GM13976 (cell line): ENCODE data around the gene TMEM72.
"Not testable (repeated sequence)": the region's sequence is repeated elsewhere in the genome, so short reads cannot be mapped to it uniquely, and the experiment has no call there.

Source experiments
- DNase-seq: peaks from one replicate; pipeline ENCODE4 v3.0.0; 2012; ENCODE audit warnings: low spot score
- in situ Hi-C: fragments of 300-500 bp; cut with MboI; formaldehyde crosslinking; loops from one replicate; pipeline ENCODE4 v1.12.0; 2022; ENCODE audit warnings: low sequenced_read_pairs, mixed read lengths, inconsistent platforms; ENCODE audit not compliant: unreplicated experiment
- TF ChIP-seq, protein P1 (sequence below): IDR thresholded peaks from 2 replicates; pipeline ENCODE4 v1.5.1; 2012; ENCODE audit warnings: borderline replicate concordance, mild to moderate bottlenecking; ENCODE audit not compliant: insufficient read depth; ENCODE audit errors: extremely low read depth, missing control alignments, control extremely low read depth

The TMEM72 gene

DNA sequence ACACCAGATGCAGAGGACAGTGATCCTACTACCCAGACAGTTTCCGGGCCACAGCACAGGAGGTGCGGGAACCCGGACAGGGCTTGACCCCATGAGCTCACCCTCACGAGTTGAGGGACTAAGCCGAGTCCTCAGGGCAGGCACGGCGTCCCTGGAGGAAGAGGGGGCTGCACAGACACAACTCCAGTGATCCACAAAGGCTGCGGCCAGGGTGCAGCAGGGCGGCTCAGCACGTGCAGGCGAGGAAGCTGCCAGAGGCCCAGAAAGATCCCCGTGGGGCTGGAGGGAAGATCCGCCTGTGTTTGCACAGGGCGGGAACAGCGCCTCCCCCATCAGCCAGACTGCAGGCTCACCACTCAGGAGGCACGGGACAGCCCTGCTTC lies 45.9 kb upstream of the TMEM72 start:
- peak; percentile 26 for DNase-seq
- in situ Hi-C loops: loop anchor here (25.0 kb wide), 2 partner anchors 478 to 1203 kb away; partner anchors contain the start of gene CXCL12
- TF ChIP-seq, protein P1, sequence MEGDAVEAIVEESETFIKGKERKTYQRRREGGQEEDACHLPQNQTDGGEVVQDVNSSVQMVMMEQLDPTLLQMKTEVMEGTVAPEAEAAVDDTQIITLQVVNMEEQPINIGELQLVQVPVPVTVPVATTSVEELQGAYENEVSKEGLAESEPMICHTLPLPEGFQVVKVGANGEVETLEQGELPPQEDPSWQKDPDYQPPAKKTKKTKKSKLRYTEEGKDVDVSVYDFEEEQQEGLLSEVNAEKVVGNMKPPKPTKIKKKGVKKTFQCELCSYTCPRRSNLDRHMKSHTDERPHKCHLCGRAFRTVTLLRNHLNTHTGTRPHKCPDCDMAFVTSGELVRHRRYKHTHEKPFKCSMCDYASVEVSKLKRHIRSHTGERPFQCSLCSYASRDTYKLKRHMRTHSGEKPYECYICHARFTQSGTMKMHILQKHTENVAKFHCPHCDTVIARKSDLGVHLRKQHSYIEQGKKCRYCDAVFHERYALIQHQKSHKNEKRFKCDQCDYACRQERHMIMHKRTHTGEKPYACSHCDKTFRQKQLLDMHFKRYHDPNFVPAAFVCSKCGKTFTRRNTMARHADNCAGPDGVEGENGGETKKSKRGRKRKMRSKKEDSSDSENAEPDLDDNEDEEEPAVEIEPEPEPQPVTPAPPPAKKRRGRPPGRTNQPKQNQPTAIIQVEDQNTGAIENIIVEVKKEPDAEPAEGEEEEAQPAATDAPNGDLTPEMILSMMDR: no peak

DNA sequence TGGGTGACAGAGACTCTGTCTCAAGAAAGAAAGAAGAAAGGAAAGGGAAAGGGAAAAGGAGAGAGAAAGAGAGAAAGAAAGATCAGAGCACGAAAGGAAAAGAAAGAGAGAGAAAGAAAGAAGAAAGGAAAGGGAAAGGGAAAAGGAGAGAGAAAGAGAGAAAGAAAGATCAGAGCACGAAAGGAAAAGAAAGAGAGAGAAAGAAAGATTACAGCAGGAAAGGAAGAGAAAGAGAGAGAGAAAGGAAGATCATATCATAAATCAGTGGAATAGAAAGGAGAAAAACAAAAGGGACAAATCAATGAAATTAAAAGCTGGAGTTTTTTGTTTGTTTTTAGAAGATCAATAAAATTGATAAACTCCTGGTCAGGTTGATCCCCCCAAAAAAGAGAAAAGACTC lies 44.8 kb upstream of the TMEM72 start:
- in situ Hi-C loops: loop anchor here (25.0 kb wide), 2 partner anchors 479 to 1204 kb away; partner anchors contain the start of gene CXCL12
- not testable (repeated sequence) for DNase-seq

GRCh38 chr10:44870031-44870430 lies 41.1 kb upstream of the TMEM72 start:
- in situ Hi-C loops: loop anchor here (25.0 kb wide), 2 partner anchors 483 to 1208 kb away; partner anchors contain the start of gene CXCL12
- TF ChIP-seq, protein P1: no peak
- DNase-seq: no peak

GRCh38 chr10:44873160-44873559 lies 38.0 kb upstream of the TMEM72 start:
- TF ChIP-seq, protein P1: no peak
- DNase-seq: no peak
- in situ Hi-C loops: loop anchor here (25.0 kb wide), 2 partner anchors 486 to 1211 kb away; partner anchors contain the start of gene CXCL12

DNA sequence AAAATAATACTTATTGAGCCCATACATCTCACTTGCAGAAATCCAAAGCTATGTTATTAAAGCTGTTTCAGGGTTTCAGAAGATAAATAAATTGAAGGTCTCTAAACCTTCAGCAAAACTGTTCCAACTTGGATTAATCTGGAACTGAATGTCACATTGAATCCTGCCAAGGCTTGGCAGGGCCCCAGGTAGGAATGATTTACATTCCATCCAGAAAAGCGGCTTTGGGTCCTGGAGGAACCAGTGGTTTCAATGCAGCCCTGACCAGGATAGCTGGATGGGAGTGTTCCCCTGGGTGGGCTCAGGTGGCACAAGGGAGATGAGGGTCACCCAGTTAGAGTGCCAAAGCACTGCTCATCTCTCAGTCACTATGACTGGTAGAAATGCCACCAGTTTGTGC lies 37.0 kb upstream of the TMEM72 start:
- in situ Hi-C loops: loop anchor here (25.0 kb wide), 2 partner anchors 487 to 1212 kb away; partner anchors contain the start of gene CXCL12
- DNase-seq: no peak
- TF ChIP-seq, protein P1: no peak

DNA sequence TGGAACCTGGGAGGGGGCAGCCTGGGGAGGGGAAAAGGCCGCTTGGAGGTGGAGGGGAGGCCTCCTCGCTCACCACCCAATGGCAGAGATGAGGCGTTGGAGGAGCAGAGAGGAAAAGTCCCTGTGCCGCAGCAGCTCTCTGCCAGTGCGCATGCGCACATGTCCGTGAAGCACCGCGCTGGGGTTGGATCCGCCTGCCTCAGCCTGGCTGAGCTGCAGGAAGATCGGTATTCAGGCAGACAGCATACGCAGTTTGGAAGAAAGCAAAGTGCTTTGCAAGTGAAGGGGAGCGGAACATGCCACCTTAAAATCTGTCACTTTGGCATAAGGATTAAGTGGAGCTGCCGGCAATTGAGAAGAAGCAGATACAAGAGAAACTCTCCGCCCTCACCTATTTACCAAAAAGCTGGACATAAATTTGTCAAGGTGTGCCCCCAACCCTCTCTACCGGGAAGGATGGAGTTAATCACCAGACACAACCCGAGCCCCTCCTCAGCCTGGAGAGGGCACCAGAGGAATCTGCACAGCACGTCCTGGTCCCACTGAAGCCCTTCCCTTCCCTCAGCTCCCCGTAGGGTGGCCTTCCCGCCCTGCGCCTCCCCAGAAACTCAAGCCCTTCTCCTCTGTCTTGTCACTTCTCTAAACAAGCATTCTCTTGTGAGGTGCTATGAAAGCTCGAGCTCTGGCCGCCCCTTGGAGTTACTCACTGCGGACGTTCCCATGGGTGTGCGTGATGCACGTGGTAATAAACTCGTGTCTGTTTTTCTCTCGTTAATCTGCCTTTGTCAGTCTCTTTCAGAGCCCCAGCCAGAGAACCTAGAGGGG lies 32.2 kb upstream of the TMEM72 start:
- DNase-seq: peak; percentile 87
- TF ChIP-seq, protein P1: no peak
- in situ Hi-C loops: no loop called here

- in situ Hi-C loops: no loop called here
- TF ChIP-seq, protein P1: no peak
- no peak for DNase-seq
Measured at GRCh38 chr10:44879531-44879899, 31.6 kb upstream of the TMEM72 start.
